Thyroid gland (tissue), 4 donors: ENCODE results near the gene EPC1. TPM values are rescaled to one million over a fixed set of nuclear protein-coding genes. Genes with fewer than 3 reads are reported as not detected.

Experiments
- DNase-seq, 2 donors: peaks; one replicate each; pipeline ENCODE4 v3.0.0-alpha.2; 2019
- H3K27ac ChIP-seq, 3 donors: fragments of 200-600 bp; sonication (generic); 1 replicate in 2 of 3; 2 replicates in 1 of 3; pipeline ENCODE4 v1.5.1; 2016 to 2019; ENCODE audit warnings: mild to moderate bottlenecking in 1 of 3, moderate library complexity in 1 of 3
- H3K27me3 ChIP-seq: fragments of 200-600 bp; sonication (generic); one replicate; pipeline ENCODE4 v1.5.1; 2019
- H3K36me3 ChIP-seq, 2 donors: fragments of 200-600 bp; sonication (generic); one replicate each; pipeline ENCODE4 v1.5.1; 2016 to 2019
- H3K4me1 ChIP-seq, 2 donors: fragments of 200-600 bp; sonication (generic); one replicate each; pipeline ENCODE4 v1.5.1; 2017 to 2019
- H3K4me3 ChIP-seq, 3 donors: fragments of 200-600 bp; sonication (generic); replicated peaks in 1 of 3; 1 replicate in 2 of 3; 2 replicates in 1 of 3; pipeline ENCODE4 v1.5.1; 2016; ENCODE audit warnings: mild to moderate bottlenecking in 1 of 3
- H3K9me3 ChIP-seq: fragments of 200-600 bp; sonication (generic); one replicate; pipeline ENCODE4 v1.5.1; 2017
- CTCF ChIP-seq, 6 experiments: fragments of 200-600 bp in 3 of 6; fragments of 450-650 bp in 3 of 6; sonication (generic) in 3 of 6; IDR thresholded peaks; one replicate each; pipeline ENCODE4 v1.5.1; 2016 to 2019; ENCODE audit warnings: antibody characterized with exemption in 6 of 6, mild to moderate bottlenecking in 2 of 6, inconsistent platforms in 1 of 6, moderate library complexity in 1 of 6
- POLR2A ChIP-seq, 2 donors: fragments of 450-650 bp; IDR thresholded peaks; one replicate each; pipeline ENCODE4 v1.6.1; 2017; ENCODE audit warnings: antibody characterized with exemption in 2 of 2, mild to moderate bottlenecking in 2 of 2, moderate library complexity in 1 of 2
- WGBS, 2 donors: methylation state at CpG; one replicate each; pipeline ENCODE4 v1.1.5; 2017; 5-methylcytosine and 5-hydroxymethylcytosine counted together
- intact Hi-C: fragments of 100-400 bp; cut with DNase I; formaldehyde crosslinking; loops from one replicate; pipeline ENCODE4 v1.15.1; 2023
- total RNA-seq, 4 donors: library from RNA; depleted of rRNA; stranded (reverse); fragments of >200 nt; gene quantifications; one replicate each; pipeline ENCODE4 v1.2.3, GENCODE V29; 2016

The EPC1 gene
- total RNA-seq, 4 donors from 2014 or later, result 60.0 to 83.4 (median 69.0) TPM

GRCh38 chr10:32376097-32376496, 29.1 kb upstream of the EPC1 start:
- peaks cover 14 to 24% of the 10 kb centered on the region in 2 donors for H3K4me1 ChIP-seq
- 30 to 33% methylated on average over 1 of the region's 1 CpG for WGBS, 2 donors
- H3K27me3 ChIP-seq, result no peaks in the 10 kb centered on the region
- no peaks in the 10 kb centered on the region for H3K9me3 ChIP-seq
- H3K4me3 ChIP-seq, result peak overlapping the region in 2 of 3 donors; percentile 50 to 76
- no peak for TF ChIP-seq CTCF (IDR thresholded peaks at IDR 0.05)
- intact Hi-C loops, result no loop called here
- H3K36me3 ChIP-seq, result no peaks in the 10 kb centered on the region
- no peak for DNase-seq
- peak overlapping the region in 1 of 3 donors; percentile 79 for H3K27ac ChIP-seq

- DNase-seq, result no peak
- Histone ChIP-seq H3K36me3 (no peaks in the 10 kb centered on the region), H3K4me1 (peaks cover 19 to 24% of the 10 kb centered on the region in 2 donors), H3K9me3 (no peaks in the 10 kb centered on the region), H3K4me3 (no peak overlapping the region), H3K27ac (no peak overlapping the region), H3K27me3 (no peaks in the 10 kb centered on the region)
- intact Hi-C loops, result no loop called here
- TF ChIP-seq CTCF (IDR thresholded peaks at IDR 0.05), result no peak
- TF ChIP-seq POLR2A (IDR thresholded peaks at IDR 0.05), result no peak
These were observed 28.7 kb upstream of the EPC1 start for GRCh38 chr10:32375631-32376030.

- H3K27ac ChIP-seq, result no peak overlapping the region
- no peaks in the 10 kb centered on the region for H3K27me3 ChIP-seq
- intact Hi-C loops, result no loop called here
- no peaks in the 10 kb centered on the region for H3K36me3 ChIP-seq
- TF ChIP-seq CTCF (IDR thresholded peaks at IDR 0.05) (no peak), POLR2A (IDR thresholded peaks at IDR 0.05) (no peak)
- H3K4me1 ChIP-seq, result peaks cover 21 to 29% of the 10 kb centered on the region in 2 donors
- H3K4me3 ChIP-seq, result no peak overlapping the region
- 75 to 80% methylated on average over 1 of the region's 1 CpG for WGBS, 2 donors
- no peak for DNase-seq
- H3K9me3 ChIP-seq, result no peaks in the 10 kb centered on the region
These were observed 27.6 kb upstream of the EPC1 start for GRCh38 chr10:32374605-32375004.

GRCh38 chr10:32373496-32373895, 26.5 kb upstream of the EPC1 start:
- peaks cover 19 to 31% of the 10 kb centered on the region in 2 donors for H3K4me1 ChIP-seq
- H3K27me3 ChIP-seq, result no peaks in the 10 kb centered on the region
- DNase-seq, result no peak
- no peak overlapping the region for H3K27ac ChIP-seq
- TF ChIP-seq CTCF (IDR thresholded peaks at IDR 0.05), result no peak
- no peak for TF ChIP-seq POLR2A (IDR thresholded peaks at IDR 0.05)
- no peak overlapping the region for H3K4me3 ChIP-seq
- intact Hi-C loops, result no loop called here
- H3K36me3 ChIP-seq, result no peaks in the 10 kb centered on the region
- 98 to 100% methylated on average over 2 of the region's 2 CpGs for WGBS, 2 donors
- H3K9me3 ChIP-seq, result no peaks in the 10 kb centered on the region

- no peak for DNase-seq
- Histone ChIP-seq H3K4me1 (peaks cover 21 to 31% of the 10 kb centered on the region in 2 donors), H3K4me3 (no peak overlapping the region), H3K36me3 (no peaks in the 10 kb centered on the region), H3K27ac (no peak overlapping the region), H3K9me3 (no peaks in the 10 kb centered on the region), H3K27me3 (no peaks in the 10 kb centered on the region)
- TF ChIP-seq CTCF (IDR thresholded peaks at IDR 0.05) (no peak), POLR2A (IDR thresholded peaks at IDR 0.05) (no peak)
- intact Hi-C loops, result no loop called here
These were observed 26.1 kb upstream of the EPC1 start for GRCh38 chr10:32373031-32373430.
